Keratinocyte (primary cell): ENCODE results near the gene RASGRF2. TPM values are rescaled to one million over a fixed set of nuclear protein-coding genes. Genes with fewer than 3 reads are reported as not detected.

Experiments
- DNase-seq: peaks from one replicate; pipeline ENCODE4 v3.0.0-alpha.2; 2011; ENCODE audit warnings: low read depth, missing footprints, low spot score
- FAIRE-seq: peaks from 2 replicates; lab custom pipeline; 2011; peaks lifted over from hg19 to GRCh38; lab: Jason Lieb, UNC
- H2AFZ ChIP-seq: 2 replicates; pipeline ENCODE4 v1.6.0; 2012; ENCODE audit warnings: low read length, control low read depth, inconsistent platforms; ENCODE audit not compliant: control insufficient read depth
- H3K27ac ChIP-seq: 2 replicates; pipeline ENCODE4 v1.5.1; 2011; ENCODE audit warnings: low read length; ENCODE audit not compliant: control insufficient read depth, insufficient read depth
- H3K27me3 ChIP-seq: 3 replicates; pipeline ENCODE4 v1.6.0; 2011; ENCODE audit warnings: low read length; ENCODE audit not compliant: control insufficient read depth, insufficient read depth; ENCODE audit errors: extremely low read depth
- H3K36me3 ChIP-seq, 2 experiments: 2 replicates in 1 of 2; 3 replicates in 1 of 2; pipeline ENCODE4 v1.5.1; 2011; ENCODE audit warnings: low read length in 2 of 2, mild to moderate bottlenecking in 1 of 2; ENCODE audit not compliant: control insufficient read depth in 2 of 2, insufficient read depth in 2 of 2; ENCODE audit errors: extremely low read depth in 1 of 2
- H3K4me1 ChIP-seq: 3 replicates; pipeline ENCODE4 v1.5.1; 2011; ENCODE audit warnings: low read length; ENCODE audit not compliant: control insufficient read depth, insufficient read depth; ENCODE audit errors: extremely low read depth
- H3K4me2 ChIP-seq: 3 replicates; pipeline ENCODE4 v1.6.0; 2011; ENCODE audit warnings: low read depth, low read length; ENCODE audit not compliant: control insufficient read depth, insufficient read depth; ENCODE audit errors: extremely low read depth
- H3K4me3 ChIP-seq, 3 experiments: fragments of 200-600 bp in 1 of 3; sonication (generic) in 1 of 3; 2 replicates in 2 of 3; 3 replicates in 1 of 3; pipeline ENCODE4 v1.5.1; 2011 to 2016; ENCODE audit warnings: low read length in 3 of 3, mild to moderate bottlenecking in 3 of 3, control low read depth in 2 of 3, inconsistent platforms in 1 of 3, low read depth in 1 of 3, mixed read lengths in 1 of 3, mixed run types in 1 of 3, moderate library complexity in 1 of 3; ENCODE audit not compliant: control insufficient read depth in 2 of 3, insufficient read depth in 2 of 3; ENCODE audit errors: extremely low read depth in 1 of 3
- H3K79me2 ChIP-seq: 2 replicates; pipeline ENCODE4 v1.6.0; 2012; ENCODE audit warnings: low read length; ENCODE audit not compliant: control insufficient read depth, insufficient read depth
- H3K9ac ChIP-seq: 3 replicates; pipeline ENCODE4 v1.6.0; 2011; ENCODE audit warnings: low read length; ENCODE audit not compliant: control insufficient read depth, insufficient read depth; ENCODE audit errors: extremely low read depth
- H3K9me1 ChIP-seq: 3 replicates; pipeline ENCODE4 v1.6.0; 2011; ENCODE audit warnings: low read length; ENCODE audit not compliant: control insufficient read depth, insufficient read depth; ENCODE audit errors: extremely low read depth
- H3K9me3 ChIP-seq: 2 replicates; pipeline ENCODE4 v1.5.1; 2012; ENCODE audit warnings: low read depth, low read length; ENCODE audit not compliant: control insufficient read depth
- H4K20me1 ChIP-seq: 3 replicates; pipeline ENCODE4 v1.6.0; 2011; ENCODE audit warnings: low read length; ENCODE audit not compliant: control insufficient read depth, insufficient read depth; ENCODE audit errors: extremely low read depth
- CTCF ChIP-seq, 3 experiments: IDR thresholded peaks in 1 of 3; conservative IDR thresholded peaks in 1 of 3; optimal IDR thresholded peaks in 1 of 3; 2 replicates in 2 of 3; 3 replicates in 1 of 3; pipeline versions ENCODE3 to v1.5.1; 2011; ENCODE audit warnings: low read length in 3 of 3, mild to moderate bottlenecking in 3 of 3, moderate library complexity in 2 of 3, control low read depth in 1 of 3, inconsistent platforms in 1 of 3; ENCODE audit not compliant: insufficient read depth in 2 of 3; ENCODE audit errors: extremely low read depth in 1 of 3
- EZH2 ChIP-seq: IDR thresholded peaks from one replicate; pipeline ENCODE4 v1.6.1; 2012; ENCODE audit warnings: inconsistent platforms, mild to moderate bottlenecking, low read length, moderate library complexity
- dilution Hi-C: fragments of 300-500 bp; cut with MboI; formaldehyde crosslinking; loops from one replicate; pipeline ENCODE4 v1.7.0; 2020; ENCODE audit warnings: low sequenced_read_pairs; ENCODE audit not compliant: extremely low pct_ligation_motif_present
- polyA plus RNA-seq, 5 experiments: library from polyadenylated mRNA; depleted of rRNA in 3 of 5; stranded (reverse) in 3 of 5; stranded (forward) in 1 of 5; unstranded in 1 of 5; fragments of >200 nt; gene quantifications; 1 replicate in 1 of 5; 2 replicates in 3 of 5; 3 replicates in 1 of 5; pipeline versions ENCODE4 v1.2.1 to v1.2.3, GENCODE V29; 2011 to 2012; ENCODE audit warnings: missing spikeins in 2 of 5, low read depth in 1 of 5, low replicate concordance in 1 of 5

Gene RASGRF2
- polyA plus RNA-seq, 1 donor (not counting 4 experiments of a cell fraction or from before 2014, with no cell fraction given): 0.03 TPM

- Histone ChIP-seq H3K4me2 (no peak overlapping the region), H4K20me1 (no peaks in the 10 kb centered on the region), H3K4me1 (peaks cover 7% of the 10 kb centered on the region), H2AFZ (no peak overlapping the region), H3K9ac (no peak overlapping the region), H3K36me3 (no peaks in the 10 kb centered on the region), H3K27me3 (no peaks in the 10 kb centered on the region), H3K4me3 (no peak overlapping the region), H3K9me1 (no peaks in the 10 kb centered on the region), H3K9me3 (no peaks in the 10 kb centered on the region), H3K27ac (no peak overlapping the region), H3K79me2 (no peaks in the 10 kb centered on the region)
- dilution Hi-C loops: no loop called here
- FAIRE-seq: peak; percentile 36
- no peak for DNase-seq
- TF ChIP-seq CTCF (optimal IDR thresholded peaks at IDR 0.05 in 1 of 3, IDR thresholded peaks at IDR 0.05 in 1 of 3, conservative IDR thresholded peaks at IDR 0.05 in 1 of 3; ENCODE audit: extremely low read depth in 1 of 3, insufficient read depth in 2 of 3, low read length in 3 of 3) (no peak), EZH2 (no peak)
Measured at GRCh38 chr5:81181576-81182316, 221.6 kb downstream of the RASGRF2 start.

GRCh38 chr5:81182396-81183390, 222.5 kb downstream of the RASGRF2 start:
- no peaks in the 10 kb centered on the region for H3K79me2 ChIP-seq
- dilution Hi-C loops: no loop called here
- no peak overlapping the region for H3K4me3 ChIP-seq
- no peak for TF ChIP-seq EZH2
- TF ChIP-seq CTCF (optimal IDR thresholded peaks at IDR 0.05 in 1 of 3, IDR thresholded peaks at IDR 0.05 in 1 of 3, conservative IDR thresholded peaks at IDR 0.05 in 1 of 3; ENCODE audit: extremely low read depth in 1 of 3, insufficient read depth in 2 of 3, low read length in 3 of 3): no peak
- H4K20me1 ChIP-seq: no peaks in the 10 kb centered on the region
- H3K27ac ChIP-seq: no peak overlapping the region
- H3K9ac ChIP-seq: no peak overlapping the region
- peaks cover 7% of the 10 kb centered on the region for H3K4me1 ChIP-seq
- no peaks in the 10 kb centered on the region for H3K9me3 ChIP-seq
- H3K9me1 ChIP-seq: no peaks in the 10 kb centered on the region
- FAIRE-seq: no peak
- no peak overlapping the region for H3K4me2 ChIP-seq
- H2AFZ ChIP-seq: no peak overlapping the region
- no peak for DNase-seq
- no peaks in the 10 kb centered on the region for H3K36me3 ChIP-seq
- H3K27me3 ChIP-seq: no peaks in the 10 kb centered on the region
